Gastroesophageal sphincter (tissue), 3 donors: Measurements from ENCODE around the gene ZNF318.

Experiments
- POLR2A ChIP-seq, 2 donors: fragments of 450-650 bp; IDR thresholded peaks; one replicate each; pipeline ENCODE4 v1.6.1; 2017; ENCODE audit warnings: antibody characterized with exemption in 2 of 2, mild to moderate bottlenecking in 2 of 2, moderate library complexity in 1 of 2
- TF ChIP-seq, protein P1 (sequence below), 4 experiments: fragments of 200-600 bp in 2 of 4; fragments of 450-650 bp in 2 of 4; sonication (generic) in 1 of 4; IDR thresholded peaks; one replicate each; pipeline ENCODE4 v1.5.1; 2017 to 2019; ENCODE audit warnings: antibody characterized with exemption in 4 of 4, mild to moderate bottlenecking in 2 of 4, moderate library complexity in 2 of 4

DNA sequence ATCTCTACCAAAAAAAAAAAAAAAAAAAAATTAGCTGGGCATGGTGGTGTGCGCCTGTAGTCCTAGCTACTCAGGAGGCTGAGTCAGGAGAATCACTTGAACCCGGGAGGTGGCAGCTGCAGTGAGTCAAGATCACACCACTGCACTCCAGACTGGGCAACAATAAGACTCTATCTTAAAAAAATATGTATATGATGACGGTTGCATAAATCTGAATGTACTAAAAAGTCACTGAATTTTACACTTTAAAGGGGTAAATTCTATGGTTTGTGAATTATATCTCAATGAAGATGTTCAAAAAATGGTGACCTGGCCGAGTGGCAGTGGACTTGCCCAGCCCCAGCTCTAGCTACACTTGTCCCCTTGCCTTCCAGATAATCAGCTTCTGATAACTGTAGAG lies 47.5 kb upstream of the ZNF318 start:
- TF ChIP-seq, protein P1, sequence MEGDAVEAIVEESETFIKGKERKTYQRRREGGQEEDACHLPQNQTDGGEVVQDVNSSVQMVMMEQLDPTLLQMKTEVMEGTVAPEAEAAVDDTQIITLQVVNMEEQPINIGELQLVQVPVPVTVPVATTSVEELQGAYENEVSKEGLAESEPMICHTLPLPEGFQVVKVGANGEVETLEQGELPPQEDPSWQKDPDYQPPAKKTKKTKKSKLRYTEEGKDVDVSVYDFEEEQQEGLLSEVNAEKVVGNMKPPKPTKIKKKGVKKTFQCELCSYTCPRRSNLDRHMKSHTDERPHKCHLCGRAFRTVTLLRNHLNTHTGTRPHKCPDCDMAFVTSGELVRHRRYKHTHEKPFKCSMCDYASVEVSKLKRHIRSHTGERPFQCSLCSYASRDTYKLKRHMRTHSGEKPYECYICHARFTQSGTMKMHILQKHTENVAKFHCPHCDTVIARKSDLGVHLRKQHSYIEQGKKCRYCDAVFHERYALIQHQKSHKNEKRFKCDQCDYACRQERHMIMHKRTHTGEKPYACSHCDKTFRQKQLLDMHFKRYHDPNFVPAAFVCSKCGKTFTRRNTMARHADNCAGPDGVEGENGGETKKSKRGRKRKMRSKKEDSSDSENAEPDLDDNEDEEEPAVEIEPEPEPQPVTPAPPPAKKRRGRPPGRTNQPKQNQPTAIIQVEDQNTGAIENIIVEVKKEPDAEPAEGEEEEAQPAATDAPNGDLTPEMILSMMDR (IDR thresholded peaks at IDR 0.05): no peak
- no peak for TF ChIP-seq POLR2A (IDR thresholded peaks at IDR 0.05)
